HepG2 (cell line): ENCODE measurements around the gene PLCB1. TPM values are rescaled to one million over a fixed set of nuclear protein-coding genes. Genes with fewer than 3 reads are reported as not detected.

Experiments used
- ATAC-seq: fragments of 200-7000 bp; cut with Tn5 transposase; 3 replicates; pipeline ENCODE4 v1.9.1; 2020; ENCODE audit warnings: mild to moderate bottlenecking, moderate library complexity
- BruUV-seq: library from RNA; stranded (reverse); fragments of 400-500 nt; replicated peaks from 2 replicates; lab custom pipeline; 2021; lab: Mats Ljungman, UMichigan
- CTCF ChIA-PET: fragments of 300-600 bp; formaldehyde crosslinking; extraction: SDS; loops from one replicate; lab custom pipeline; 2021; ENCODE audit warnings: low total read pairs, inconsistent platforms, low intra/inter-chr PET ratio; lab: Yijun Ruan, JAX
- POLR2A ChIA-PET: fragments of 350-600 bp; sonication (Branson Sonifier 250); formaldehyde crosslinking; loops from one replicate; lab custom pipeline; 2020; ENCODE audit warnings: antibody characterized with exemption, inconsistent platforms; lab: Yijun Ruan, JAX
- DNase-seq: peaks from one replicate; pipeline ENCODE4 v3.0.0-alpha.2; 2015; ENCODE audit warnings: low spot score
- FAIRE-seq: peaks from 3 replicates; lab custom pipeline; 2011; peaks lifted over from hg19 to GRCh38; lab: Jason Lieb, UNC
- H2AFZ ChIP-seq: one replicate; pipeline ENCODE4 v1.6.1; 2011; ENCODE audit warnings: low read length, inconsistent platforms
- H3K27ac ChIP-seq: fragments of 300-600 bp; 3 replicates; pipeline ENCODE4 v1.8.0; 2011; ENCODE audit warnings: mixed run types, mild to moderate bottlenecking, mixed read lengths, low read length, inconsistent platforms; ENCODE audit not compliant: insufficient read depth; ENCODE audit errors: extremely low read length
- H3K27me3 ChIP-seq, 2 experiments: fragments of 200-600 bp in 1 of 2; 2 replicates in 1 of 2; 3 replicates in 1 of 2; pipeline versions ENCODE4 v1.6.0 to v1.8.0; 2011; ENCODE audit warnings: low read length in 2 of 2, mild to moderate bottlenecking in 2 of 2, moderate library complexity in 2 of 2, inconsistent platforms in 1 of 2; ENCODE audit not compliant: insufficient read depth in 2 of 2, control insufficient read depth in 1 of 2
- H3K36me3 ChIP-seq, 2 experiments: fragments of 200-600 bp in 1 of 2; replicated peaks in 1 of 2; 2 replicates in 1 of 2; 3 replicates in 1 of 2; pipeline versions ENCODE4 v1.5.1 to v1.8.0; 2011; ENCODE audit warnings: low read length in 2 of 2, inconsistent platforms in 1 of 2; ENCODE audit not compliant: insufficient read depth in 2 of 2, control insufficient read depth in 1 of 2
- H3K4me1 ChIP-seq: 2 replicates; pipeline ENCODE4 v1.5.1; 2012; ENCODE audit warnings: low read length, inconsistent platforms; ENCODE audit not compliant: insufficient read depth
- H3K4me2 ChIP-seq: 2 replicates; pipeline ENCODE4 v1.6.0; 2011; ENCODE audit warnings: low read depth, low read length, inconsistent platforms
- H3K4me3 ChIP-seq, 3 experiments: fragments of 200-600 bp in 1 of 3; sonication (generic), shearing (Covaris generic) in 1 of 3; replicated peaks in 1 of 3; 2 replicates each; pipeline ENCODE4 v1.5.1; 2011 to 2016; ENCODE audit warnings: low read length in 3 of 3, inconsistent platforms in 2 of 3, low read depth in 2 of 3, mild to moderate bottlenecking in 2 of 3, control low read depth in 1 of 3, mixed read lengths in 1 of 3; ENCODE audit not compliant: insufficient read depth in 1 of 3
- H3K79me2 ChIP-seq: one replicate; pipeline ENCODE4 v1.6.1; 2011; ENCODE audit warnings: low read length, inconsistent platforms; ENCODE audit not compliant: insufficient read depth
- H3K9ac ChIP-seq: 2 replicates; pipeline ENCODE4 v1.6.0; 2011; ENCODE audit warnings: mild to moderate bottlenecking, low read depth, low read length, inconsistent platforms; ENCODE audit not compliant: insufficient read depth
- H3K9me3 ChIP-seq: 2 replicates; pipeline ENCODE4 v1.5.1; 2012; ENCODE audit warnings: mild to moderate bottlenecking, low read length
- H4K20me1 ChIP-seq: 2 replicates; pipeline ENCODE4 v1.6.0; 2011; ENCODE audit warnings: inconsistent platforms, mild to moderate bottlenecking, low read length, moderate library complexity; ENCODE audit not compliant: insufficient read depth
- ARID3A ChIP-seq: IDR thresholded peaks from 2 replicates; pipeline ENCODE4 v1.6.1; 2012; ENCODE audit warnings: low read depth, low read length, improper control_type of control experiment
- ARNTL ChIP-seq: sonication (generic); formaldehyde crosslinking; IDR thresholded peaks from 2 replicates; pipeline ENCODE4 v1.4.0; 2020; ENCODE audit warnings: mild to moderate bottlenecking, missing genetic modification reagents
- CEBPB ChIP-seq: IDR thresholded peaks from 2 replicates; pipeline ENCODE4 v1.6.1; 2011; ENCODE audit warnings: low read depth, low read length, improper control_type of control experiment, borderline replicate concordance
- MIXL1 ChIP-seq: IDR thresholded peaks from 2 replicates; pipeline ENCODE4 v1.6.1; 2016
- NAIF1 ChIP-seq: sonication (generic); formaldehyde crosslinking; IDR thresholded peaks from 2 replicates; pipeline ENCODE4 v1.5.0; 2020; ENCODE audit warnings: mild to moderate bottlenecking, missing genetic modification reagents, borderline replicate concordance
- NONO ChIP-seq, 2 experiments: fragments of 450-650 bp in 1 of 2; sonication (generic) in 1 of 2; formaldehyde crosslinking in 1 of 2; IDR thresholded peaks in 1 of 2; conservative IDR thresholded peaks in 1 of 2; 2 replicates each; pipeline versions ENCODE4 v1.6.1 to v1.8.0; 2017 to 2022; ENCODE audit warnings: mild to moderate bottlenecking in 1 of 2, missing genetic modification reagents in 1 of 2, moderate library complexity in 1 of 2
- REL ChIP-seq: sonication (generic); formaldehyde crosslinking; conservative IDR thresholded peaks from 2 replicates; pipeline ENCODE4 v1.8.0; 2022; ENCODE audit warnings: mild to moderate bottlenecking, missing genetic modification reagents, moderate library complexity
- SRF ChIP-seq: IDR thresholded peaks from 2 replicates; pipeline ENCODE4 v1.6.1; 2011; ENCODE audit warnings: mild to moderate bottlenecking, low read depth, low read length, moderate library complexity
- ZMAT5 ChIP-seq: sonication (generic); formaldehyde crosslinking; IDR thresholded peaks from 2 replicates; pipeline ENCODE4 v1.5.0; 2020; ENCODE audit warnings: mild to moderate bottlenecking, low read depth, missing genetic modification reagents, borderline replicate concordance
- WGBS: methylation state at CpG from one replicate; pipeline ENCODE4 v1.1.6; 2017; ENCODE audit warnings: low lambda C conversion rate; 5-methylcytosine and 5-hydroxymethylcytosine counted together
- in situ Hi-C: cut with HindIII; loops from 2 replicates; pipeline ENCODE4 v1.10.0; 2017; ENCODE audit warnings: low pct_unique_long_range_greater_than_20kb; ENCODE audit not compliant: extremely low pct_ligation_motif_present
- intact Hi-C: fragments of 100-400 bp; cut with micrococcal nuclease; formaldehyde crosslinking; loops from one replicate; pipeline ENCODE4 v1.10.0; 2022; ENCODE audit not compliant: unreplicated experiment
- polyA plus RNA-seq, 8 experiments: library from polyadenylated mRNA; depleted of rRNA in 3 of 8; stranded (reverse) in 7 of 8; unstranded in 1 of 8; fragments of >200 nt; fragmentation: Illumina TruSeq in 4 of 8; extraction: Trizol in 4 of 8; gene quantifications; 2 replicates each; pipeline versions ENCODE4 v1.2.1 to v1.2.3, GENCODE V29; 2011 to 2016; ENCODE audit warnings: low read depth in 4 of 8, missing spikeins in 1 of 8, mixed read lengths in 1 of 8; ENCODE audit not compliant: insufficient read depth in 1 of 8
- total RNA-seq, 5 experiments: library from RNA; depleted of rRNA; stranded (reverse); fragments of >200 nt; fragmentation: Illumina TruSeq; extraction: Trizol; gene quantifications; 2 replicates each; pipeline ENCODE4 v1.2.3, GENCODE V29; 2016; ENCODE audit warnings: low read depth in 1 of 5
- TF ChIP-seq, protein P1 (sequence below): sonication (generic); formaldehyde crosslinking; conservative IDR thresholded peaks from 2 replicates; pipeline ENCODE4 v1.8.0; 2022; ENCODE audit warnings: low read depth, missing genetic modification reagents

Gene PLCB1
- total and polyA plus RNA-seq, 2 of the 13 experiments (the other 11 are each of a cell fraction or from before 2014, with no cell fraction given), result 42.4 to 55.9 TPM

DNA sequence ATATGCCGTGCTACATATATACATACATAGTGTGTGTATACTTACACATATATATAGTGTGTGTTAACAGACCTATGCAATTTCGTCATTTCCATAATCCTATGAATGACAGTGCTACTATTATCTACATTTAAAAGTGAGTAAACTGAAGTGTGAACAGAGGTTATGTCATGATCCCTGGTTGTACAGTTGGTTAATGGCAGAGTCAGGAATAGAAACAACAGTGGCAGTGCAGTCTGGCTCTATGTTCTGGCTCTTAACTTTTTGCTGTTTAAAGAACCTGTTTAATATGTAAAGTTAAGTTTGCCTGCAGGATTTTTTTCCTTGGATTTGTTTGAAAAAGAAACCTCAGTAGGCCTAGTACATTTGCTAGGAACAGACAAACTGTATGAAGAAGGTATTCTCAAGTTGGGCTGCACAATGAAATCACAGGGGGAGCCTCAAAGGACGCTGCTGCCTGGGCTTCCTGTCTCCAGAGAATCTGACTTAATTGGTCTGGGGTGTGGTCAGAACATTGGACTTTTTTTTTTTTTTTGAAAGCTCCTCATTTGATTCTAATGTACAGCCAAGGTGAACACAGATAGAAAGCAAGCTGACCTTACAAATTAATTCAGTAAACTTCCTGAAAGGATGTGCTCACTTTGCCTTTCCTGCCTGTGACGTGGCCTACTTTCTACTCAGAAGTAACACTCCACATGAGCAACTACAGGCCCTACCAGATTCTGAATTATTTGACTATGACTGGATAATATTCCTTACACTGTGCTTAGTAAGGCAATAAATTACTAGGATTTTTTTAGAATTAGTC, 29.4 kb downstream of the PLCB1 start:
- TF ChIP-seq CEBPB (0 out of 2 replicates have a peak, but pooled peaks have one; percentile 4), ARID3A (no peak), ARNTL (CRISPR knock-in tag) (no peak)
- TF ChIP-seq, all 625 proteins: peak for 1
- ChIA-PET CTCF (no interaction called here), POLR2A (no interaction called here)
- H4K20me1 ChIP-seq, result no peaks in the 10 kb centered on the region
- 94% methylated on average over 4 of the region's 4 CpGs for WGBS
- in situ Hi-C loops, result no loop called here
- no peak overlapping the region for H3K4me3 ChIP-seq
- peaks cover 11% of the 10 kb centered on the region for H3K79me2 ChIP-seq
- ATAC-seq (no peak), DNase-seq (no peak), FAIRE-seq (no peak)
- H2AFZ ChIP-seq, result no peak overlapping the region
- no peak overlapping the region for H3K4me2 ChIP-seq
- peaks cover 15 to 32% of the 10 kb centered on the region in 2 experiments for H3K36me3 ChIP-seq
- no TSS peak for BruUV-seq
- intact Hi-C loops, result no loop called here
- H3K9ac ChIP-seq, result no peak overlapping the region
- no peak overlapping the region for H3K27ac ChIP-seq
- H3K4me1 ChIP-seq, result peaks cover 21% of the 10 kb centered on the region
- H3K27me3 ChIP-seq, result no peaks in the 10 kb centered on the region
- peaks cover 18% of the 10 kb centered on the region for H3K9me3 ChIP-seq

DNA sequence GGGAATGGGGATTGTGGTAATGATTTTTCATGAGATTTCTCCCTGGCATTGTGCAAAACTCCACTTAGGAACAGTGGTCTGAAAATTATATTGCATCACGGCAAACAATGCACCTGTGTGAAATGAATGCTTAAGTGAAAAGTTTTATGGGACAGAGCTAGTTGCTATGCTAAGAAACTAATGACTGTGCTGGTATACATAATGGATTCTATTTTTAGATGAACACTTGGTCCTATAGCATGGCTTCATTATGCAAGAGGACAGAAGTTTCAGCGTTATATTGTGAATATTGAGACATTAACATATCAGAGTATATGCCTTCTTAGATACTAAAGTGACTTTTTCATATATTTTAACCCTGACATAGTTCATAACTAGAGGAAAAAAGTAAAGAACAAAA, 30.5 kb downstream of the PLCB1 start:
- in situ Hi-C loops, result no loop called here
- ChIA-PET POLR2A (no interaction called here), CTCF (no interaction called here)
- H3K4me3 ChIP-seq, result no peak overlapping the region
- no peak for DNase-seq
- ATAC-seq, result no peak
- H3K9me3 ChIP-seq, result peaks cover 18% of the 10 kb centered on the region
- TF ChIP-seq NAIF1, result no peak
- TF ChIP-seq, protein P1, sequence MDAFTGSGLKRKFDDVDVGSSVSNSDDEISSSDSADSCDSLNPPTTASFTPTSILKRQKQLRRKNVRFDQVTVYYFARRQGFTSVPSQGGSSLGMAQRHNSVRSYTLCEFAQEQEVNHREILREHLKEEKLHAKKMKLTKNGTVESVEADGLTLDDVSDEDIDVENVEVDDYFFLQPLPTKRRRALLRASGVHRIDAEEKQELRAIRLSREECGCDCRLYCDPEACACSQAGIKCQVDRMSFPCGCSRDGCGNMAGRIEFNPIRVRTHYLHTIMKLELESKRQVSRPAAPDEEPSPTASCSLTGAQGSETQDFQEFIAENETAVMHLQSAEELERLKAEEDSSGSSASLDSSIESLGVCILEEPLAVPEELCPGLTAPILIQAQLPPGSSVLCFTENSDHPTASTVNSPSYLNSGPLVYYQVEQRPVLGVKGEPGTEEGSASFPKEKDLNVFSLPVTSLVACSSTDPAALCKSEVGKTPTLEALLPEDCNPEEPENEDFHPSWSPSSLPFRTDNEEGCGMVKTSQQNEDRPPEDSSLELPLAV, result no peak
- no peak for TF ChIP-seq NONO (IDR thresholded peaks at IDR 0.05)
- no peak for TF ChIP-seq NONO (CRISPR knock-in tag; conservative IDR thresholded peaks at IDR 0.05)
- TF ChIP-seq REL (CRISPR knock-in tag), result no peak
- no peak for TF ChIP-seq ZMAT5 (CRISPR knock-in tag)
- TF ChIP-seq MIXL1 (CRISPR knock-in tag), result no peak
- no peak for TF ChIP-seq SRF
- WGBS, result 96% methylated on average over 2 of the region's 2 CpGs
- H3K27me3 ChIP-seq, result no peaks in the 10 kb centered on the region
- no peak overlapping the region for H3K27ac ChIP-seq
- H2AFZ ChIP-seq, result no peak overlapping the region
- H3K36me3 ChIP-seq, result peaks cover 15 to 32% of the 10 kb centered on the region in 2 experiments
- peaks cover 15% of the 10 kb centered on the region for H3K79me2 ChIP-seq
- H3K4me2 ChIP-seq, result no peak overlapping the region
- intact Hi-C loops, result no loop called here
- H3K4me1 ChIP-seq, result peaks cover 10% of the 10 kb centered on the region
- no peaks in the 10 kb centered on the region for H4K20me1 ChIP-seq
- H3K9ac ChIP-seq, result no peak overlapping the region
- no peak for FAIRE-seq
- no TSS peak for BruUV-seq
